HepG2 (cell line): ENCODE measurements around the gene CCL23. TPM values are rescaled to one million over a fixed set of nuclear protein-coding genes. Genes with fewer than 3 reads are reported as not detected.

Experiments
- CEBPG ChIP-seq: IDR thresholded peaks from 2 replicates; pipeline ENCODE4 v1.6.1; 2016
- KLF13 ChIP-seq: sonication (generic); formaldehyde crosslinking; IDR thresholded peaks from 2 replicates; pipeline ENCODE4 v1.4.0; 2020; ENCODE audit warnings: mild to moderate bottlenecking, missing genetic modification reagents
- MTF2 ChIP-seq: sonication (generic); formaldehyde crosslinking; IDR thresholded peaks from 2 replicates; pipeline ENCODE4 v1.5.0; 2020; ENCODE audit warnings: missing genetic modification reagents, borderline replicate concordance
- NFATC3 ChIP-seq: sonication (generic); formaldehyde crosslinking; IDR thresholded peaks from 2 replicates; pipeline ENCODE4 v1.5.1; 2020; ENCODE audit warnings: mild to moderate bottlenecking, missing genetic modification reagents
- NFIB ChIP-seq: sonication (generic); formaldehyde crosslinking; IDR thresholded peaks from 2 replicates; pipeline ENCODE4 v1.9.0; 2021; ENCODE audit warnings: missing genetic modification reagents, mild to moderate bottlenecking, borderline replicate concordance
- ZMYM3 ChIP-seq: sonication (generic); formaldehyde crosslinking; IDR thresholded peaks from 2 replicates; pipeline ENCODE4 v1.5.1; 2020; ENCODE audit warnings: mild to moderate bottlenecking, missing genetic modification reagents
- ZNF143 ChIP-seq: sonication (generic); formaldehyde crosslinking; IDR thresholded peaks from 2 replicates; pipeline ENCODE4 v1.4.0; 2020; ENCODE audit warnings: missing genetic modification reagents
- ZNF317 ChIP-seq: sonication (generic); formaldehyde crosslinking; IDR thresholded peaks from 2 replicates; pipeline ENCODE4 v1.5.0; 2020; ENCODE audit warnings: mild to moderate bottlenecking, missing genetic modification reagents
- ZNF335 ChIP-seq: sonication (generic); formaldehyde crosslinking; IDR thresholded peaks from 2 replicates; pipeline ENCODE4 v1.4.0; 2020; ENCODE audit warnings: missing genetic modification reagents
- ZNF607 ChIP-seq: sonication (generic); formaldehyde crosslinking; IDR thresholded peaks from 2 replicates; pipeline ENCODE4 v1.5.1; 2020; ENCODE audit warnings: missing genetic modification reagents, mild to moderate bottlenecking, borderline replicate concordance
- ZSCAN29 ChIP-seq: sonication (generic); formaldehyde crosslinking; conservative IDR thresholded peaks from 2 replicates; pipeline ENCODE4 v1.4.0; 2020; ENCODE audit warnings: mild to moderate bottlenecking, missing genetic modification reagents
- polyA plus RNA-seq, 8 experiments: library from polyadenylated mRNA; depleted of rRNA in 3 of 8; stranded (reverse) in 7 of 8; unstranded in 1 of 8; fragments of >200 nt; fragmentation: Illumina TruSeq in 4 of 8; extraction: Trizol in 4 of 8; gene quantifications; 2 replicates each; pipeline versions ENCODE4 v1.2.1 to v1.2.3, GENCODE V29; 2011 to 2016; ENCODE audit warnings: low read depth in 4 of 8, missing spikeins in 1 of 8, mixed read lengths in 1 of 8; ENCODE audit not compliant: insufficient read depth in 1 of 8
- total RNA-seq, 5 experiments: library from RNA; depleted of rRNA; stranded (reverse); fragments of >200 nt; fragmentation: Illumina TruSeq; extraction: Trizol; gene quantifications; 2 replicates each; pipeline ENCODE4 v1.2.3, GENCODE V29; 2016; ENCODE audit warnings: low read depth in 1 of 5
- TF ChIP-seq, protein P1 (sequence below): sonication (generic); formaldehyde crosslinking; IDR thresholded peaks from 2 replicates; pipeline ENCODE4 v1.4.0; 2020; ENCODE audit warnings: missing genetic modification reagents, borderline replicate concordance
- TF ChIP-seq, protein P2 (sequence below): sonication (generic); formaldehyde crosslinking; IDR thresholded peaks from 2 replicates; pipeline ENCODE4 v1.8.0; 2022; ENCODE audit warnings: missing genetic modification reagents, mild to moderate bottlenecking, inconsistent platforms, borderline replicate concordance
- TF ChIP-seq, protein P3 (sequence below): sonication (generic); formaldehyde crosslinking; IDR thresholded peaks from 2 replicates; pipeline ENCODE4 v1.5.0; 2020; ENCODE audit warnings: missing genetic modification reagents, mild to moderate bottlenecking, borderline replicate concordance
- TF ChIP-seq, protein P4 (sequence below), 2 experiments: fragments of 450-650 bp in 1 of 2; sonication (generic) in 1 of 2; formaldehyde crosslinking; IDR thresholded peaks; 2 replicates each; pipeline versions ENCODE4 v1.5.0 to v1.8.0; 2020 to 2022; ENCODE audit warnings: mild to moderate bottlenecking in 1 of 2, missing genetic modification reagents in 1 of 2

Gene CCL23
- total and polyA plus RNA-seq, 2 of the 13 experiments (the other 11 are each of a cell fraction or from before 2014, with no cell fraction given), result not detected

DNA sequence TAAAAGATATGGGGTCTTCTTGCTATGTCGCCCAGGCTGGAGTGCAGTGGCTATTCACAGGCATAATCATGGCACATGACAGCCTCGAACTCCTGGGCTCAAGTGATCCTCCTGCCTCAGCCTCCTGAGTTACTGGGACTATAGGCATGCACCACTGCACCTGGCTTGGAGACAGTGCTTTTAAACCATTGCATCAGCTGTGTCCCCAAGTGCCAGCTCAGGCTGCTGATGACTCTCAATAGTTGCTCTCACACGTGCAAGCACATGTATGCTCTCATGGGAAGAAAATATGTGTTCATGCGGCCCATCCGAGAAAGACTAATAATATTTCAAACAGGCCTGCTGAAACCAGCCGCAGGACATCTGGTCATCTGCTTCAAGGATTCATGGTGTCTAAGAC, 45.2 kb downstream of the CCL23 start (continued):
- TF ChIP-seq, protein P1, sequence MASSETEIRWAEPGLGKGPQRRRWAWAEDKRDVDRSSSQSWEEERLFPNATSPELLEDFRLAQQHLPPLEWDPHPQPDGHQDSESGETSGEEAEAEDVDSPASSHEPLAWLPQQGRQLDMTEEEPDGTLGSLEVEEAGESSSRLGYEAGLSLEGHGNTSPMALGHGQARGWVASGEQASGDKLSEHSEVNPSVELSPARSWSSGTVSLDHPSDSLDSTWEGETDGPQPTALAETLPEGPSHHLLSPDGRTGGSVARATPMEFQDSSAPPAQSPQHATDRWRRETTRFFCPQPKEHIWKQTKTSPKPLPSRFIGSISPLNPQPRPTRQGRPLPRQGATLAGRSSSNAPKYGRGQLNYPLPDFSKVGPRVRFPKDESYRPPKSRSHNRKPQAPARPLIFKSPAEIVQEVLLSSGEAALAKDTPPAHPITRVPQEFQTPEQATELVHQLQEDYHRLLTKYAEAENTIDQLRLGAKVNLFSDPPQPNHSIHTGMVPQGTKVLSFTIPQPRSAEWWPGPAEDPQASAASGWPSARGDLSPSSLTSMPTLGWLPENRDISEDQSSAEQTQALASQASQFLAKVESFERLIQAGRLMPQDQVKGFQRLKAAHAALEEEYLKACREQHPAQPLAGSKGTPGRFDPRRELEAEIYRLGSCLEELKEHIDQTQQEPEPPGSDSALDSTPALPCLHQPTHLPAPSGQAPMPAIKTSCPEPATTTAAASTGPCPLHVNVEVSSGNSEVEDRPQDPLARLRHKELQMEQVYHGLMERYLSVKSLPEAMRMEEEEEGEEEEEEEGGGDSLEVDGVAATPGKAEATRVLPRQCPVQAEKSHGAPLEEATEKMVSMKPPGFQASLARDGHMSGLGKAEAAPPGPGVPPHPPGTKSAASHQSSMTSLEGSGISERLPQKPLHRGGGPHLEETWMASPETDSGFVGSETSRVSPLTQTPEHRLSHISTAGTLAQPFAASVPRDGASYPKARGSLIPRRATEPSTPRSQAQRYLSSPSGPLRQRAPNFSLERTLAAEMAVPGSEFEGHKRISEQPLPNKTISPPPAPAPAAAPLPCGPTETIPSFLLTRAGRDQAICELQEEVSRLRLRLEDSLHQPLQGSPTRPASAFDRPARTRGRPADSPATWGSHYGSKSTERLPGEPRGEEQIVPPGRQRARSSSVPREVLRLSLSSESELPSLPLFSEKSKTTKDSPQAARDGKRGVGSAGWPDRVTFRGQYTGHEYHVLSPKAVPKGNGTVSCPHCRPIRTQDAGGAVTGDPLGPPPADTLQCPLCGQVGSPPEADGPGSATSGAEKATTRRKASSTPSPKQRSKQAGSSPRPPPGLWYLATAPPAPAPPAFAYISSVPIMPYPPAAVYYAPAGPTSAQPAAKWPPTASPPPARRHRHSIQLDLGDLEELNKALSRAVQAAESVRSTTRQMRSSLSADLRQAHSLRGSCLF (CRISPR knock-in tag), result no peak
- TF ChIP-seq NFATC3 (CRISPR knock-in tag), result no peak
- no peak for TF ChIP-seq MTF2 (CRISPR knock-in tag)
- no peak for TF ChIP-seq ZNF335 (CRISPR knock-in tag)
- no peak for TF ChIP-seq ZSCAN29 (CRISPR knock-in tag)
- TF ChIP-seq, protein P2, sequence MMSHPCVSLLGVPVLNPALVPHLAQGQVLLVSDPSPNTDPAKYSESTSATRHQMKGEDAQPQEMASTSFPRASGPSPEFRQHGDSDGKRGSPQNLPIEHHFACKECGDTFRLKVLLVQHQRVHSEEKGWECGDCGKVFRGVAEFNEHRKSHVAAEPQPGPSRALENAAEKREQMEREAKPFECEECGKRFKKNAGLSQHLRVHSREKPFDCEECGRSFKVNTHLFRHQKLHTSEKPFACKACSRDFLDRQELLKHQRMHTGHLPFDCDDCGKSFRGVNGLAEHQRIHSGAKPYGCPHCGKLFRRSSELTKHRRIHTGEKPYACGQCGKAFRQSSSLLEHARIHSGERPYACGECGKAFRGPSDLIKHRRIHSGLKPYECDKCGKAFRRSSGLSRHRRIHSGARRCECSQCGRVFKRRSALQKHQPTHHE (CRISPR knock-in tag), result peak; percentile 15; the same call in 1 of the 2 replicates
- TF ChIP-seq NFIB (CRISPR knock-in tag), result no peak
- no peak for TF ChIP-seq KLF13
- TF ChIP-seq CEBPG, result peak; percentile 42
- TF ChIP-seq ZNF317 (CRISPR knock-in tag), result no peak
- peak; percentile 89 for TF ChIP-seq ZMYM3 (CRISPR knock-in tag)
- no peak for TF ChIP-seq ZNF143 (CRISPR knock-in tag)
- TF ChIP-seq, protein P3, sequence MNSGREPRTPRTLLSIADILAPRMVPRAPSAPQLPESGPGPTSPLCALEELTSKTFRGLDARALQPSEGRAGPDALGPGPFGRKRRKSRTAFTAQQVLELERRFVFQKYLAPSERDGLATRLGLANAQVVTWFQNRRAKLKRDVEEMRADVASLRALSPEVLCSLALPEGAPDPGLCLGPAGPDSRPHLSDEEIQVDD, result no peak
- TF ChIP-seq ZNF607 (CRISPR knock-in tag), result 0 out of 2 replicates have a peak, but pooled peaks have one; percentile 31
- TF ChIP-seq, protein P4, sequence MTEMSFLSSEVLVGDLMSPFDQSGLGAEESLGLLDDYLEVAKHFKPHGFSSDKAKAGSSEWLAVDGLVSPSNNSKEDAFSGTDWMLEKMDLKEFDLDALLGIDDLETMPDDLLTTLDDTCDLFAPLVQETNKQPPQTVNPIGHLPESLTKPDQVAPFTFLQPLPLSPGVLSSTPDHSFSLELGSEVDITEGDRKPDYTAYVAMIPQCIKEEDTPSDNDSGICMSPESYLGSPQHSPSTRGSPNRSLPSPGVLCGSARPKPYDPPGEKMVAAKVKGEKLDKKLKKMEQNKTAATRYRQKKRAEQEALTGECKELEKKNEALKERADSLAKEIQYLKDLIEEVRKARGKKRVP (CRISPR knock-in tag; IDR thresholded peaks at IDR 0.05), result peak in 1 of 2 experiments; percentile 89; a peak in 2 of 4 replicates
- TF ChIP-seq, all 625 proteins: peak for 16
